Gastrocnemius medialis (tissue), 4 donors: Measurements from ENCODE around the gene KMT5C. TPM values are rescaled to one million over a fixed set of nuclear protein-coding genes. Genes with fewer than 3 reads are reported as not detected.

Experiments
- ATAC-seq, 2 donors: fragments of 150-250 bp; one replicate each; pipeline ENCODE4 v1.9.1; 2016
- DNase-seq, 2 donors: peaks; one replicate each; pipeline ENCODE4 v3.0.0-alpha.2; 2019
- H3K27ac ChIP-seq, 4 donors: fragments of 200-600 bp; sonication (generic); 1 replicate in 1 of 4; 2 replicates in 3 of 4; pipeline ENCODE4 v1.5.1; 2016 to 2018; ENCODE audit warnings: mild to moderate bottlenecking in 2 of 4, moderate library complexity in 1 of 4
- H3K27me3 ChIP-seq, 3 donors: fragments of 200-600 bp; sonication (generic) in 2 of 3; 1 replicate in 1 of 3; 2 replicates in 2 of 3; pipeline versions ENCODE4 v1.5.1 to v1.6.0; 2016 to 2019; ENCODE audit warnings: mild to moderate bottlenecking in 1 of 3, moderate library complexity in 1 of 3
- H3K36me3 ChIP-seq, 2 donors: fragments of 200-600 bp; sonication (generic) in 1 of 2; one replicate each; pipeline ENCODE4 v1.5.1; 2017 to 2018
- H3K4me1 ChIP-seq, 2 donors: fragments of 200-600 bp; sonication (generic) in 1 of 2; one replicate each; pipeline ENCODE4 v1.5.1; 2016 to 2017; ENCODE audit warnings: mild to moderate bottlenecking in 2 of 2
- H3K4me3 ChIP-seq, 4 donors: fragments of 200-600 bp; sonication (generic) in 3 of 4; 1 replicate in 1 of 4; 2 replicates in 3 of 4; pipeline ENCODE4 v1.5.1; 2016 to 2019; ENCODE audit warnings: mild to moderate bottlenecking in 2 of 4
- H3K9me3 ChIP-seq, 3 donors: fragments of 200-600 bp; sonication (generic) in 2 of 3; 1 replicate in 1 of 3; 2 replicates in 2 of 3; pipeline ENCODE4 v1.5.1; 2016 to 2019
- CTCF ChIP-seq, 5 experiments: fragments of 450-650 bp in 3 of 5; fragments of 200-600 bp in 2 of 5; sonication (generic) in 2 of 5; IDR thresholded peaks in 4 of 5; conservative IDR thresholded peaks in 1 of 5; 1 replicate in 4 of 5; 2 replicates in 1 of 5; pipeline ENCODE4 v1.5.1; 2016 to 2019; ENCODE audit warnings: antibody characterized with exemption in 5 of 5, mild to moderate bottlenecking in 3 of 5, moderate library complexity in 3 of 5
- POLR2A ChIP-seq, 2 donors: fragments of 450-650 bp; IDR thresholded peaks; one replicate each; pipeline ENCODE4 v1.6.1; 2017; ENCODE audit warnings: antibody characterized with exemption in 2 of 2, mild to moderate bottlenecking in 2 of 2, moderate library complexity in 2 of 2
- in situ Hi-C, 4 donors: fragments of 200-750 bp; cut with MboI; loops; one replicate each; pipeline versions ENCODE4 v1.15.0 to v1.8.0; 2017; ENCODE audit warnings: low sequenced_read_pairs in 4 of 4
- intact Hi-C: fragments of 100-400 bp; cut with DNase I; formaldehyde crosslinking; loops from one replicate; pipeline ENCODE4 v1.15.1; 2023; ENCODE audit warnings: low total_unique reads
- total RNA-seq, 4 donors: library from RNA; depleted of rRNA; stranded (reverse); fragments of >200 nt; gene quantifications; one replicate each; pipeline versions ENCODE4 v1.1.0 to v1.2.3, GENCODE V29; 2016

KMT5C gene
- total RNA-seq, 4 donors from 2014 or later: 2.5 to 5.4 (median 4.5) TPM

GRCh38 chr19:55309448-55309847, 30.2 kb upstream of the KMT5C start:
- intact Hi-C loops: no loop called here
- DNase-seq (no peak), ATAC-seq (no peak)
- in situ Hi-C loops: no loop called here
- Histone ChIP-seq H3K27me3 (no peaks in the 10 kb centered on the region), H3K36me3 (no peaks in the 10 kb centered on the region), H3K27ac (no peak overlapping the region), H3K4me1 (no peaks in the 10 kb centered on the region), H3K4me3 (no peak overlapping the region), H3K9me3 (no peaks in the 10 kb centered on the region)
- TF ChIP-seq CTCF (IDR thresholded peaks at IDR 0.05 in 4 of 5, conservative IDR thresholded peaks at IDR 0.05 in 1 of 5) (no peak), POLR2A (IDR thresholded peaks at IDR 0.05) (no peak)

- no peak for ATAC-seq
- intact Hi-C loops: no loop called here
- no peaks in the 10 kb centered on the region for H3K36me3 ChIP-seq
Measured at GRCh38 chr19:55310498-55310897, 29.2 kb upstream of the KMT5C start.

GRCh38 chr19:55311397-55311796, 28.3 kb upstream of the KMT5C start:
- H3K36me3 ChIP-seq: no peaks in the 10 kb centered on the region
- TF ChIP-seq POLR2A (IDR thresholded peaks at IDR 0.05): no peak
- TF ChIP-seq CTCF (IDR thresholded peaks at IDR 0.05 in 4 of 5, conservative IDR thresholded peaks at IDR 0.05 in 1 of 5): no peak
- H3K4me1 ChIP-seq: no peaks in the 10 kb centered on the region
- intact Hi-C loops: no loop called here
- no peaks in the 10 kb centered on the region for H3K9me3 ChIP-seq
- no peak overlapping the region for H3K27ac ChIP-seq
- ATAC-seq: no peak
- no peak overlapping the region for H3K4me3 ChIP-seq
- no peaks in the 10 kb centered on the region for H3K27me3 ChIP-seq
- DNase-seq: no peak
- in situ Hi-C loops: no loop called here

More at GRCh38 chr19:55310498-55310897, 29.2 kb upstream of the KMT5C start:
- H3K4me3 ChIP-seq: no peak overlapping the region
- TF ChIP-seq POLR2A (IDR thresholded peaks at IDR 0.05) (no peak), CTCF (IDR thresholded peaks at IDR 0.05 in 4 of 5, conservative IDR thresholded peaks at IDR 0.05 in 1 of 5) (no peak)
- no peaks in the 10 kb centered on the region for H3K27me3 ChIP-seq
- H3K4me1 ChIP-seq: no peaks in the 10 kb centered on the region
- in situ Hi-C loops: no loop called here
- no peak for DNase-seq
- no peaks in the 10 kb centered on the region for H3K9me3 ChIP-seq
- H3K27ac ChIP-seq: no peak overlapping the region

GRCh38 chr19:55311797-55312196, 27.9 kb upstream of the KMT5C start:
- no peaks in the 10 kb centered on the region for H3K36me3 ChIP-seq
- no peak for DNase-seq
- no peaks in the 10 kb centered on the region for H3K27me3 ChIP-seq
- ATAC-seq: no peak
- H3K4me3 ChIP-seq: no peak overlapping the region
- no peak overlapping the region for H3K27ac ChIP-seq
- in situ Hi-C loops (no loop called here), intact Hi-C loops (no loop called here)
- TF ChIP-seq CTCF (IDR thresholded peaks at IDR 0.05 in 4 of 5, conservative IDR thresholded peaks at IDR 0.05 in 1 of 5): no peak
- TF ChIP-seq POLR2A (IDR thresholded peaks at IDR 0.05): no peak
- no peaks in the 10 kb centered on the region for H3K4me1 ChIP-seq
- H3K9me3 ChIP-seq: no peaks in the 10 kb centered on the region
